Caco-2 (cell line): ENCODE results near the gene USP9X. TPM values are rescaled to one million over a fixed set of nuclear protein-coding genes. Genes with fewer than 3 reads are reported as not detected.
"Not testable (repeated sequence)": the region's sequence is repeated elsewhere in the genome, so short reads cannot be mapped to it uniquely, and the experiment has no call there.

Experiments
- BruUV-seq: library from RNA; stranded (reverse); fragments of 400-500 nt; replicated peaks from 2 replicates; lab custom pipeline; 2021; lab: Mats Ljungman, UMichigan
- CTCF ChIA-PET: fragments of 300-600 bp; sonication (Branson Sonifier 250); formaldehyde crosslinking; loops from one replicate; lab custom pipeline; 2022; ENCODE audit warnings: antibody characterized with exemption; lab: Charles Lee
- POLR2A ChIA-PET: fragments of 300-600 bp; sonication (Branson Sonifier 250); formaldehyde crosslinking; loops from one replicate; lab custom pipeline; 2022; ENCODE audit warnings: antibody characterized with exemption; lab: Charles Lee
- DNase-seq, 2 experiments: peaks; one replicate each; pipeline versions ENCODE4 v3.0.0 to v3.0.0-alpha.2; 2020 to 2022
- H3K27me3 ChIP-seq: replicated peaks from 2 replicates; pipeline ENCODE4 v1.6.0; 2011; ENCODE audit warnings: low read length; ENCODE audit not compliant: control insufficient read depth, insufficient read depth
- H3K36me3 ChIP-seq: 2 replicates; pipeline ENCODE4 v1.5.1; 2011; ENCODE audit warnings: low read length; ENCODE audit not compliant: control insufficient read depth, insufficient read depth
- H3K4me1 ChIP-seq: fragments of 250-450 bp; sonication (Bioruptor Pico); 2 replicates; pipeline ENCODE4 v1.5.1; 2020; ENCODE audit warnings: mild to moderate bottlenecking
- H3K4me3 ChIP-seq: 2 replicates; pipeline ENCODE4 v1.5.1; 2011; ENCODE audit warnings: low read depth, mild to moderate bottlenecking, control low read depth, low read length
- H3K9me3 ChIP-seq: fragments of 250-450 bp; sonication (Bioruptor Pico); 2 replicates; pipeline ENCODE4 v1.5.1; 2020; ENCODE audit warnings: mild to moderate bottlenecking, moderate library complexity
- H3K27ac Mint-ChIP-seq: one replicate; pipeline ENCODE4 v1.8.0; 2022; ENCODE audit warnings: mixed read lengths; ENCODE audit not compliant: unreplicated experiment
- H3K27me3 Mint-ChIP-seq: one replicate; pipeline ENCODE4 v1.8.0; 2022; ENCODE audit warnings: mixed read lengths; ENCODE audit not compliant: insufficient read depth, unreplicated experiment
- H3K36me3 Mint-ChIP-seq: one replicate; pipeline ENCODE4 v1.8.0; 2022; ENCODE audit warnings: mild to moderate bottlenecking, mixed read lengths; ENCODE audit not compliant: insufficient read depth, unreplicated experiment
- H3K4me1 Mint-ChIP-seq: one replicate; pipeline ENCODE4 v1.8.0; 2022; ENCODE audit warnings: low read depth, mixed read lengths; ENCODE audit not compliant: unreplicated experiment
- H3K4me3 Mint-ChIP-seq: one replicate; pipeline ENCODE4 v1.8.0; 2022; ENCODE audit warnings: mild to moderate bottlenecking, moderate library complexity, mixed read lengths; ENCODE audit not compliant: unreplicated experiment
- H3K9me3 Mint-ChIP-seq: one replicate; pipeline ENCODE4 v1.8.0; 2022; ENCODE audit warnings: mixed read lengths; ENCODE audit not compliant: unreplicated experiment
- CTCF ChIP-seq, 2 experiments: fragments of 200-600 bp in 1 of 2; IDR thresholded peaks; 1 replicate in 1 of 2; 2 replicates in 1 of 2; pipeline versions ENCODE4 v1.5.1 to v1.8.0; 2011 to 2022; ENCODE audit warnings: antibody characterized with exemption in 1 of 2, control low read depth in 1 of 2, inconsistent platforms in 1 of 2, low read depth in 1 of 2, low read length in 1 of 2, mild to moderate bottlenecking in 1 of 2, moderate library complexity in 1 of 2; ENCODE audit not compliant: insufficient read depth in 1 of 2, severe bottlenecking in 1 of 2, unreplicated experiment in 1 of 2
- intact Hi-C: fragments of 100-400 bp; cut with micrococcal nuclease; formaldehyde crosslinking; loops from one replicate; pipeline ENCODE4 v1.10.0; 2022; ENCODE audit not compliant: unreplicated experiment
- total RNA-seq: library from RNA; stranded (reverse); gene quantifications from 2 replicates; pipeline ENCODE4 v1.2.3, GENCODE V29; 2022

The USP9X gene
- total RNA-seq, 1 experiment from 2014 or later, result 73.7 TPM

- Mint-ChIP-seq H3K9me3 (no peaks in the 10 kb centered on the region), H3K27me3 (no peaks in the 10 kb centered on the region), H3K4me3 (no peak overlapping the region), H3K27ac (no peak overlapping the region), H3K4me1 (no peaks in the 10 kb centered on the region), H3K36me3 (peaks cover 6% of the 10 kb centered on the region)
- H3K36me3 ChIP-seq, result no peaks in the 10 kb centered on the region
- H3K27me3 ChIP-seq, result no peaks in the 10 kb centered on the region
- TF ChIP-seq CTCF (IDR thresholded peaks at IDR 0.05; ENCODE audit: insufficient read depth in 1 of 2, low read depth in 1 of 2, low read length in 1 of 2, severe bottlenecking in 1 of 2, unreplicated experiment in 1 of 2), result no peak
- H3K9me3 ChIP-seq, result no peaks in the 10 kb centered on the region
- POLR2A ChIA-PET, result no interaction called here
- DNase-seq, result no peak
- intact Hi-C loops, result no loop called here
- no peaks in the 10 kb centered on the region for H3K4me1 ChIP-seq
- CTCF ChIA-PET, result interaction anchor here (0.6 kb wide), 1 partner anchor 237 kb away, joined by 5 read pairs; no protein-coding TSS in a partner anchor
- no TSS peak for BruUV-seq
- H3K4me3 ChIP-seq, result no peak overlapping the region
Measured at GRCh38 chrX:41273638-41274037, 188.4 kb downstream of the USP9X start.

GRCh38 chrX:41275661-41276609 is 190.7 kb downstream of the USP9X start:
- TF ChIP-seq CTCF (IDR thresholded peaks at IDR 0.05; ENCODE audit: insufficient read depth in 1 of 2, low read depth in 1 of 2, low read length in 1 of 2, severe bottlenecking in 1 of 2, unreplicated experiment in 1 of 2), result peak; percentile 29 to 53
- no TSS peak for BruUV-seq
- Histone ChIP-seq H3K9me3 (no peaks in the 10 kb centered on the region), H3K4me3 (peak overlapping the region; percentile 72), H3K4me1 (no peaks in the 10 kb centered on the region), H3K36me3 (no peaks in the 10 kb centered on the region), H3K27me3 (no peaks in the 10 kb centered on the region)
- Mint-ChIP-seq H3K9me3 (no peaks in the 10 kb centered on the region), H3K4me3 (peak overlapping the region; percentile 81), H3K36me3 (peaks cover 6% of the 10 kb centered on the region), H3K27ac (no peak overlapping the region), H3K27me3 (no peaks in the 10 kb centered on the region), H3K4me1 (no peaks in the 10 kb centered on the region)
- ChIA-PET CTCF (interaction anchor here (0.6 kb wide), 1 partner anchor 108 kb away, joined by 4 read pairs; no protein-coding TSS in a partner anchor), POLR2A (interaction anchor here (0.7 kb wide), 1 partner anchor 519 kb away, joined by 3 read pairs; no protein-coding TSS in a partner anchor)
- intact Hi-C loops, result loop anchor here (1.0 to 5.0 kb wide), 3 partner anchors 55 to 166 kb away; no protein-coding TSS in a partner anchor
- DNase-seq, result peak; percentile 74 to 80

- Mint-ChIP-seq H3K9me3 (no peaks in the 10 kb centered on the region), H3K4me1 (no peaks in the 10 kb centered on the region), H3K4me3 (peak overlapping the region; percentile 81), H3K27ac (no peak overlapping the region), H3K27me3 (no peaks in the 10 kb centered on the region), H3K36me3 (peaks cover 6% of the 10 kb centered on the region)
- Histone ChIP-seq H3K36me3 (no peaks in the 10 kb centered on the region), H3K4me3 (peak overlapping the region; percentile 72), H3K9me3 (no peaks in the 10 kb centered on the region), H3K27me3 (no peaks in the 10 kb centered on the region), H3K4me1 (no peaks in the 10 kb centered on the region)
- ChIA-PET POLR2A (no interaction called here), CTCF (no interaction called here)
- no TSS peak for BruUV-seq
- no peak for DNase-seq
- intact Hi-C loops, result loop anchor here (1.0 to 5.0 kb wide), 3 partner anchors 54 to 165 kb away; no protein-coding TSS in a partner anchor
- no peak for TF ChIP-seq CTCF (IDR thresholded peaks at IDR 0.05; ENCODE audit: insufficient read depth in 1 of 2, low read depth in 1 of 2, low read length in 1 of 2, severe bottlenecking in 1 of 2, unreplicated experiment in 1 of 2)
Measured at GRCh38 chrX:41276661-41277506, 191.6 kb downstream of the USP9X start.

GRCh38 chrX:41282307-41282706 is 197.1 kb downstream of the USP9X start:
- H3K27me3 ChIP-seq, BruUV-seq, H3K27me3 Mint-ChIP-seq, intact Hi-C loops, H3K36me3 ChIP-seq, H3K9me3 ChIP-seq, H3K4me3 Mint-ChIP-seq, H3K4me3 ChIP-seq, H3K27ac Mint-ChIP-seq, H3K4me1 ChIP-seq, DNase-seq, H3K36me3 Mint-ChIP-seq, H3K4me1 Mint-ChIP-seq, CTCF ChIA-PET, POLR2A ChIA-PET, H3K9me3 Mint-ChIP-seq: not testable (repeated sequence)
